Ovary (tissue), 3 donors: ENCODE results near the gene PHAF1.

Experiments used
- EP300 ChIP-seq: sonication (generic); formaldehyde crosslinking; IDR thresholded peaks from one replicate; pipeline ENCODE4 v1.6.1; 2017; ENCODE audit warnings: antibody characterized with exemption
- POLR2A ChIP-seq: fragments of 450-650 bp; IDR thresholded peaks from one replicate; pipeline ENCODE4 v1.6.1; 2017; ENCODE audit warnings: antibody characterized with exemption, mild to moderate bottlenecking, moderate library complexity
- TF ChIP-seq, protein P1 (sequence below), 3 donors: fragments of 450-650 bp in 2 of 3; fragments of 200-600 bp in 1 of 3; IDR thresholded peaks; one replicate each; pipeline versions ENCODE4 v1.5.1 to v1.8.0; 2016 to 2022; ENCODE audit warnings: antibody characterized with exemption in 3 of 3, mild to moderate bottlenecking in 1 of 3
- donor health status: DM: no; HTN: no; CAD: no.

DNA sequence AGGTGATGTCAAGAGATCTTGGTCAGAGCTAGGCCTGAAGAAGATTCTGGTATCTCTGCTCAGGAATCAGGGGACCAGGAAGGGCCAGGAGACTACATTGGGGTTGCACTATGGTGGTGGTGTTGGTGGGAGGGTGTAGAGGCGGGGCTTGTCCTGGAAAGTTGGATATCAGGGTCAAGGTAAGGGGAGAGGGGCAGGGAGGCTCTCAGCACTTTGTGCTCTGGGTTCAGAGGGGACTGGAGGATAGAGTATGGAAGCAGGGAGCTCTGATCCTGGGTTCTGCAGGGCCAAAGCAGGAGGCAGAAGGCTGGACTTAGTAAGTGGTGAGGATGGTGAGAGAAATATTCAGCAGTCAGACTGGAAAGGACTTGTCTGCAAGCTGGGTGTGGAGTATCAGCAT is 63.6 kb downstream of the PHAF1 start:
- TF ChIP-seq, protein P1, sequence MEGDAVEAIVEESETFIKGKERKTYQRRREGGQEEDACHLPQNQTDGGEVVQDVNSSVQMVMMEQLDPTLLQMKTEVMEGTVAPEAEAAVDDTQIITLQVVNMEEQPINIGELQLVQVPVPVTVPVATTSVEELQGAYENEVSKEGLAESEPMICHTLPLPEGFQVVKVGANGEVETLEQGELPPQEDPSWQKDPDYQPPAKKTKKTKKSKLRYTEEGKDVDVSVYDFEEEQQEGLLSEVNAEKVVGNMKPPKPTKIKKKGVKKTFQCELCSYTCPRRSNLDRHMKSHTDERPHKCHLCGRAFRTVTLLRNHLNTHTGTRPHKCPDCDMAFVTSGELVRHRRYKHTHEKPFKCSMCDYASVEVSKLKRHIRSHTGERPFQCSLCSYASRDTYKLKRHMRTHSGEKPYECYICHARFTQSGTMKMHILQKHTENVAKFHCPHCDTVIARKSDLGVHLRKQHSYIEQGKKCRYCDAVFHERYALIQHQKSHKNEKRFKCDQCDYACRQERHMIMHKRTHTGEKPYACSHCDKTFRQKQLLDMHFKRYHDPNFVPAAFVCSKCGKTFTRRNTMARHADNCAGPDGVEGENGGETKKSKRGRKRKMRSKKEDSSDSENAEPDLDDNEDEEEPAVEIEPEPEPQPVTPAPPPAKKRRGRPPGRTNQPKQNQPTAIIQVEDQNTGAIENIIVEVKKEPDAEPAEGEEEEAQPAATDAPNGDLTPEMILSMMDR (IDR thresholded peaks at IDR 0.05) = no peak
- no peak for TF ChIP-seq EP300
- no peak for TF ChIP-seq POLR2A
